ENCODE measurements around the gene IL5. TPM values are rescaled to one million over a fixed set of nuclear protein-coding genes. Genes with fewer than 3 reads are reported as not detected.
"Not testable (repeated sequence)": the region's sequence is repeated elsewhere in the genome, so short reads cannot be mapped to it uniquely, and the experiment has no call there.

IL5 gene
- total RNA-seq, 2 donors from 2014 or later = not detected

DNA sequence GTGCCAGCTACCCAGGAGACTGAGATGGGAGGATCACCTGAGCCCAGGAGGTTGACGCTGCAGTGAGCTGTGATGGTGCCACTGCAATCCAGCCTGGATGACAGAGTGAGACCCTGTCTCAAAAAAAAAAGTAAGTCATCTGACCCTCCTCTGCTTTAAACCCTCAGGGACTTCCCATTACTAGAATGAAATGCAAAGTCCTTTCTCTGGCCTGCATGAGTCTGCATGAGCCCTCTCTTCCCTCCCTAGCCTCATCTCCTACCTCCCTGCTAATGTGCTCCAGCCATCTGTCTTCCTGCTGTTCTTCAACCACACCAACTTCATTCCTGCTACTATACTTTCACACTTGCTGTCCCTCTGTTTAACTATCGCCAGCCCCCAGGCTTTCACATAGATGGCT, 15.3 kb downstream of the IL5 start:
- H3K27me3 ChIP-seq = no peaks in the 10 kb centered on the region
- TF ChIP-seq, protein P1, sequence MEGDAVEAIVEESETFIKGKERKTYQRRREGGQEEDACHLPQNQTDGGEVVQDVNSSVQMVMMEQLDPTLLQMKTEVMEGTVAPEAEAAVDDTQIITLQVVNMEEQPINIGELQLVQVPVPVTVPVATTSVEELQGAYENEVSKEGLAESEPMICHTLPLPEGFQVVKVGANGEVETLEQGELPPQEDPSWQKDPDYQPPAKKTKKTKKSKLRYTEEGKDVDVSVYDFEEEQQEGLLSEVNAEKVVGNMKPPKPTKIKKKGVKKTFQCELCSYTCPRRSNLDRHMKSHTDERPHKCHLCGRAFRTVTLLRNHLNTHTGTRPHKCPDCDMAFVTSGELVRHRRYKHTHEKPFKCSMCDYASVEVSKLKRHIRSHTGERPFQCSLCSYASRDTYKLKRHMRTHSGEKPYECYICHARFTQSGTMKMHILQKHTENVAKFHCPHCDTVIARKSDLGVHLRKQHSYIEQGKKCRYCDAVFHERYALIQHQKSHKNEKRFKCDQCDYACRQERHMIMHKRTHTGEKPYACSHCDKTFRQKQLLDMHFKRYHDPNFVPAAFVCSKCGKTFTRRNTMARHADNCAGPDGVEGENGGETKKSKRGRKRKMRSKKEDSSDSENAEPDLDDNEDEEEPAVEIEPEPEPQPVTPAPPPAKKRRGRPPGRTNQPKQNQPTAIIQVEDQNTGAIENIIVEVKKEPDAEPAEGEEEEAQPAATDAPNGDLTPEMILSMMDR (IDR thresholded peaks at IDR 0.05) = no peak
- no peak overlapping the region for H3K9ac ChIP-seq (ENCODE audit: low read depth in 2 of 2, low read length in 2 of 2)
- H3K9me3 ChIP-seq = no peaks in the 10 kb centered on the region
- no peak overlapping the region for H3K27ac ChIP-seq
- no peak for DNase-seq
- H3K4me1 ChIP-seq = no peaks in the 10 kb centered on the region
- no peaks in the 10 kb centered on the region for H3K36me3 ChIP-seq
- H3K4me3 ChIP-seq = no peak overlapping the region
- intact Hi-C loops (cut with DNase I) = loop anchor here (10.0 kb wide), 1 partner anchor 297 kb away; no protein-coding TSS in a partner anchor

DNA sequence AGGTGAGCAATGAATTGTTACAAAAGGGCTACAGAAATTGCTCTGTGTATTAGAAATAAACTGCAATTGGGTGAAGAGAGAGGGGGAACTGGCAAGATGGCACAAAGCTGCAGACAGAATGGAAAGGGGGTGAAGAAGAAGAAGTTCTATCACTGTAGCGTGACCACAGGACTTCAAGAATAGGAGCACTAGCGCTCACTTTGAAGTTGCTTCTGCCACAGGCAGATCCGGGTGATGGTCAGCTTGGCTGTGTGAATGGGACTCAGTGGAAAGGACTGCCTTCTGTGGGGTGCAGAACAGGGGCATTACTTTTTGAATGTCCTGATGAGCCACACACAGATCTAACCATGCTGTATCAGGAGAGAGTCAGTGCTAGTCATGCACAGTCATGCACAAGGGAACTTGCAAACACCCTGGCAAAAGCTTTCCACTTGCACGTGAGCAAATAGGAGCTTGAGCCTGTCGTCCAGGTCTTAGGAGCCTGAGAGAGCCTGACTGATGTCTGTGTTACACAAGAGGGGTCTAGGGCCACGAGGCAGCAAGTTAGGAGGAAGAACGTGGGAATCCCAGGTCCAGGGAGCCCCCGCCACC, 16.3 kb downstream of the IL5 start:
- H3K4me1 ChIP-seq = no peaks in the 10 kb centered on the region
- H3K27ac ChIP-seq = no peak overlapping the region
- intact Hi-C loops (cut with DNase I) = loop anchor here (10.0 kb wide), 1 partner anchor 298 kb away; no protein-coding TSS in a partner anchor
- peak overlapping the region in 1 of 2 donors; percentile 51 for H3K9ac ChIP-seq (ENCODE audit: low read depth in 2 of 2, low read length in 2 of 2)
- DNase-seq = no peak
- H3K4me3 ChIP-seq = no peak overlapping the region
- no peaks in the 10 kb centered on the region for H3K9me3 ChIP-seq
- TF ChIP-seq, protein P1 (IDR thresholded peaks at IDR 0.05) = no peak
- no peaks in the 10 kb centered on the region for H3K36me3 ChIP-seq
- H3K27me3 ChIP-seq = no peaks in the 10 kb centered on the region

DNA sequence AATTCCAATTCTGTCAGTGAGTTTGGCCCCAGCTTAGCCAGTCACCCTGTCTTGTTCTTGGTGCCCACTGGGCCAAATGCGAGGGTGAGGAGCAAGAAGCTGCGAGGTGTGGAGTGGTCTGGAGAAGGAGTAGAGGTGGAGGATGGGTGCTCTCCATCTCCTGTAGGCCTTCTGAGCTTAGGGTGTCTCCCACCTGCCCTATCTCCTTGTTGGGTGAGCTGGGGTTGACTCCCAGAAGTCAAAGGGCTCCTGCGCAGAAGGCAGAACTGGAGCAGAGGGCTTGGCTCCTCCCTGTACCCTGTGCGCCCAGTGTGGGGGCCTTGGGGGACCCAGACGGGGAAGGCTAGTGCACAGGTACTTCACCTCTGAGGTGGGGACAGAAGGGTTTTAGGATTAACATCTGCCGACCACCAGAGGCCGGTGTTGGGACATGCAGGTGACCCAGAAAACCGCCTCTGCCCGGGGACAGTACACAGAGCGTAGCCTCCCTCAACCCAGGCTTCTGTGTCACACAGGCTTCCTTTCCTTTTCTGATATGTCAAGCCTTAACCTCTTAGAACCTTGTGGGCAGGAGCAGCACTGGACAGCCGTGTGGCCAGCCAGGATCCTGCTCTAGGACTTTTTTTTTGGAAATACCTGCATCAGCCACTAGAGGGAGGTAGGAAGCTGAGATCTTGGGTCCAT, 16.9 kb downstream of the IL5 start:
- H3K27me3 ChIP-seq = no peaks in the 10 kb centered on the region
- peak; percentile 43 for DNase-seq
- no peaks in the 10 kb centered on the region for H3K4me1 ChIP-seq
- intact Hi-C loops (cut with DNase I) = loop anchor here (10.0 kb wide), 1 partner anchor 298 kb away; no protein-coding TSS in a partner anchor
- H3K36me3 ChIP-seq = no peaks in the 10 kb centered on the region
- no peaks in the 10 kb centered on the region for H3K9me3 ChIP-seq
- no peak overlapping the region for H3K4me3 ChIP-seq
- H3K9ac ChIP-seq (ENCODE audit: low read depth in 2 of 2, low read length in 2 of 2) = peak overlapping the region in 1 of 2 donors; percentile 51
- TF ChIP-seq, protein P1 (IDR thresholded peaks at IDR 0.05) = peak; percentile 82
- no peak overlapping the region for H3K27ac ChIP-seq

DNA sequence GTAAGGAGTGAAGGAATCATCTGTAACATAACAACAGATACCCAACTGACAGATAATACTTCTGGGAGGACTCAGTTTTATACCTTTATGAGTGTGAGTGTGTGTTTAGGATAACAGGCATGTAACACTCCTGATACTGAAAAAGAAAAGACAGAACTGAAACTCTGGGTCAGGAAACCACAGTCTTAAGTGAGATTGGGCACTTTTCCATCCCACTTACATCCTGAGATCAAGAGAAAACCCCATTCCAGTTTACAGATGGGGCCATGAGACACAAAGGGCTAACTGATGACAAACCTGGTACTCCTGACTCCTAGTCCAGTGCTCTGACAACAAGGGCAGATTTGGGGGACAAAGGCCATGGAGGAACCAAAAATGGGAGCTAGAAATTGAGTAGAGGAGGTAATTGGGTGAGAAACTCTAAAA, 18.0 kb downstream of the IL5 start:
- H3K27me3 ChIP-seq = no peaks in the 10 kb centered on the region
- no peaks in the 10 kb centered on the region for H3K4me1 ChIP-seq
- no peaks in the 10 kb centered on the region for H3K36me3 ChIP-seq
- H3K4me3 ChIP-seq = no peak overlapping the region
- H3K9me3 ChIP-seq = no peaks in the 10 kb centered on the region
- intact Hi-C loops (cut with DNase I) = loop anchor here (10.0 kb wide), 1 partner anchor 299 kb away; no protein-coding TSS in a partner anchor
- no peak for DNase-seq
- H3K9ac ChIP-seq (ENCODE audit: low read depth in 2 of 2, low read length in 2 of 2) = no peak overlapping the region
- H3K27ac ChIP-seq = no peak overlapping the region
- TF ChIP-seq, protein P1 (IDR thresholded peaks at IDR 0.05) = no peak

DNA sequence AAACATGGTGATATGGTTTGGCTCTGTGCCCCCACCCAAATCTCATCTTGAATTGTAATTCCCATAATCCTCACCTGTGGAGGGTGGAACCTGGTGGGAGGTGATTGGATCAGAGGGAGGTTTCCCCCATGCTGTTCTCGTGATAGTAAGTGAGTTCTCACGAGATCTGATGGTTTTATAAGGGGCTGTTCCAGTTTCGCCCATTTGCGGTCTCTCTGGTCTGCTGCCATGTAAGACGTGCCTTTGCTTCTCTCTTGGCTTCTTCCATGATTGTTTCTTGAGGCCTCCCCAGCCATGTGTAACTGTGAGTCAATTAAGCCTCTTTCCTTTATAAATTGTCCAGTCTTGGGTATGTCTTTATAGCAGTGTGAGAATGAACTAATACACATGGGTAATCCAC, 18.4 kb downstream of the IL5 start:
- intact Hi-C loops (cut with DNase I) = loop anchor here (10.0 kb wide), 1 partner anchor 300 kb away; no protein-coding TSS in a partner anchor
- DNase-seq; H3K27me3 ChIP-seq; H3K4me1 ChIP-seq; H3K9me3 ChIP-seq; H3K27ac ChIP-seq; H3K4me3 ChIP-seq; H3K9ac ChIP-seq (ENCODE audit: low read depth in 2 of 2, low read length in 2 of 2); H3K36me3 ChIP-seq: not testable (repeated sequence)

DNA sequence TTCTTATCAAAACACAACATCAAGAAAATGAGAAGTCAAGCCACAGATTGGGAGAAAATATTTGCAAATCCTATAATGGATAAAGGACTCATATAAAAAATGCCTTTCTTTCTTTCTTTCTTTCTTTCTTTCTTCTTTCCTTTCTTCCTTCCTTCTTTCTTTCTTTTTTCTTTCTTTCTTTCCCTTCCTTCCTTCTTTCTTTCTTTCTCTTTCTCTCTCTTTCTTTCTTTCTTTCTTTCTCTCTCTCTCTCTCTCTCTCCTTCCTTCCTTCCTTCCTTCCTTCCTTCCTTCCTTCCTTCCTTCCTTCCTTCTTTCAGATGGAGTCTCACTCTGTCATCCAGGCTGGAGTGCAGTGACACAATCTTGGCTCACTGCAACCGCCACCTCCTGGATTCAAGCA, 21.3 kb downstream of the IL5 start:
- intact Hi-C loops (cut with DNase I) = loop anchor here (10.0 kb wide), 1 partner anchor 303 kb away; no protein-coding TSS in a partner anchor
- H3K36me3 ChIP-seq; H3K27me3 ChIP-seq; H3K4me3 ChIP-seq; H3K9ac ChIP-seq (ENCODE audit: low read depth in 2 of 2, low read length in 2 of 2); H3K27ac ChIP-seq; H3K9me3 ChIP-seq; DNase-seq; H3K4me1 ChIP-seq: not testable (repeated sequence)

DNA sequence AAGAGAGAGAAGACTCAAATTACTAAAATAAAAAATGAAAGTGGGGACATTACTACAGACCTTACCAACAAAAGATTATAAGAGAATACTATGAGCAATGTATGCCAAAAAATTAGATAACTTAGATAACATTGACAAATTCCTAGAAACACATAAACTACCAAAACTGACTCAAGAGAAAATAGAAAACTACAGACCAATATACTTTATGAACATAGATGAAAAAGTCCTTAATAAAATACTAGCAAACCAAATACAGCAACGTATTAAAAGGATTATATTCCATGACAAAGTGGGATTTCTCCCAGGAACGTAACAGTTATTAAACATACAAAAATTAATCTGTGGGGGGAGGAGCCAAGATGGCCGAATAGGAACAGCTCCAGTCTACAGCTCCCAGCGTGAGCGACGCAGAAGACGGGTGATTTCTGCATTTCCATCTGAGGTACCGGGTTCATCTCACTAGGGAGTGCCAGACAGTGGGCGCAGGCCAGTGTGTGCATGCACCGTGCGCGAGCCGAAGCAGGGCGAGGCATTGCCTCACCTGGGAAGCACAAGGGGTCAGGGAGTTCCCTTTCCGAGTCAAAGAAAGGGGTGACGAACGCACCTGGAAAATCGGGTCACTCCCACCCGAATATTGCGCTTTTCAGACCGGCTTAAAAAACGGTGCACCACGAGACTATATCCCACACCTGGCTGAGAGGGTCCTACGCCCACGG, 29.5 kb downstream of the IL5 start:
- H3K4me3 ChIP-seq; intact Hi-C loops (cut with DNase I); DNase-seq: not testable (repeated sequence)

More for the DNA sequence above, 29.5 kb downstream of the IL5 start:
- not testable (repeated sequence) for H3K27me3 ChIP-seq; H3K36me3 ChIP-seq; H3K9ac ChIP-seq (ENCODE audit: low read depth in 2 of 2, low read length in 2 of 2); H3K9me3 ChIP-seq; H3K4me1 ChIP-seq; H3K27ac ChIP-seq
